GM12875 (cell line): ENCODE data around the gene FGGY.
"Not testable (repeated sequence)": the region's sequence is repeated elsewhere in the genome, so short reads cannot be mapped to it uniquely, and the experiment has no call there.

Source experiments
- H3K4me3 ChIP-seq: one replicate; pipeline ENCODE4 v1.5.1; 2011; ENCODE audit warnings: low read depth, low read length, control low read depth
- CTCF ChIP-seq: IDR thresholded peaks from 2 replicates; pipeline ENCODE4 v1.5.1; 2011; ENCODE audit warnings: low read depth, mild to moderate bottlenecking, control low read depth, inconsistent platforms, low read length, moderate library complexity, borderline replicate concordance; ENCODE audit not compliant: insufficient read depth

FGGY gene

GRCh38 chr1:59568158-59568935, 271.5 kb downstream of the FGGY start:
- H3K4me3 ChIP-seq: no peak overlapping the region
- no peak for TF ChIP-seq CTCF

- H3K4me3 ChIP-seq: no peak overlapping the region
- TF ChIP-seq CTCF: no peak
Measured at GRCh38 chr1:59569198-59569597, 272.3 kb downstream of the FGGY start.

GRCh38 chr1:59570524-59570923, 273.6 kb downstream of the FGGY start:
- no peak for TF ChIP-seq CTCF
- H3K4me3 ChIP-seq: no peak overlapping the region

- H3K4me3 ChIP-seq: no peak overlapping the region
- TF ChIP-seq CTCF: no peak
Measured at GRCh38 chr1:59574085-59574484, 277.2 kb downstream of the FGGY start.

- no peak for TF ChIP-seq CTCF
- no peak overlapping the region for H3K4me3 ChIP-seq
Measured at GRCh38 chr1:59577774-59578173, 280.9 kb downstream of the FGGY start.

- no peak for TF ChIP-seq CTCF
- H3K4me3 ChIP-seq: no peak overlapping the region
Measured at GRCh38 chr1:59579222-59579621, 282.3 kb downstream of the FGGY start.

- TF ChIP-seq CTCF: no peak
- H3K4me3 ChIP-seq: no peak overlapping the region
Measured at GRCh38 chr1:59580257-59580656, 283.4 kb downstream of the FGGY start.

- H3K4me3 ChIP-seq: not testable (repeated sequence)
Measured at GRCh38 chr1:59592410-59592809, 295.5 kb downstream of the FGGY start.
